ENCODE results near the gene PPP1R27.

Gene PPP1R27

DNA sequence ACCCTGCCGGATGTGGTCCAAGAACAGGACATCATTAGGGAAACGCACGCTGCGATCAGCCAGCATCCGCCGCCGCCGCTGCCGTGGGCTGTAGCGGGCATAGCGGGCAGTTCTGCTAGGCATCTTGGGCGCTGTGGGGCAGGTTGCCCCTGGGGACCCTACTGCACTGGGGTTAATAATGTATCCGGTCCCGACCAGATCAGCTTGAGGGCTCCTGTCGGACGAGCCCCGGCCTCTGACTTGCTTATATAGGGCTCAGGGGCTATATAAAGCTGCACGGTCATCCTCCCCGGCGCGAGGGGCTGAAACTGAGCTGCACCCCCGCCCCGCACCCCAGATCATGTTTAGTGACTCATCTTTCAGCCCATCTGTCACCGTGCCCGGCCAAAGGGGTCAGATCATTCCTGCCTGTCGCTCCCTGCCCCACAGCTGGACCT, at the start of gene PPP1R27:
Gene PPP1R27 (minus strand): TSS at position 220 of the 437 bp plus-strand sequence. CDS start 97 bp downstream, at position 123.
- DNase-seq (ENCODE audit: low read depth): no peak

- DNase-seq (ENCODE audit: low read depth): no peak
These were observed 49.7 kb upstream of the PPP1R27 start for GRCh38 chr17:81884520-81884919.

DNA sequence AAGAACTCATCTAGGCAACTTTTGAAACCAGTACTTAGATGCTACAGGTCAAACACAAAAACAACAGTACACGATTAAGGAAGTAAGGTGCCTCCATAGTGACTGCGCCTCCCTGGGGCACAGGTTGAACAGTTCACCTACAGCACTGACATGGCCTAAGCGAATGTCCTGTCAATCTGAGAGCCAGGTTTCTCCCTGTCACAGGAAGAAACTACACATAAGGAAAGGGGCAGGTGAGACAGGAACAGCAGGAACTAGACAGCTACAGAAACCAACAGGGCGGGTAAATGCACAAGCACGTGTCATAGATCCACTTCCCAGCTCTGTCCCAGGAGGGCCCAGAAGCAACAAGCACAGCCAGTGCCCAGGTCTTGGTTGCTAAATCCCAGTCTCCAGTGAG, 44.3 kb upstream of the PPP1R27 start:
- DNase-seq (ENCODE audit: low read depth): no peak

DNA sequence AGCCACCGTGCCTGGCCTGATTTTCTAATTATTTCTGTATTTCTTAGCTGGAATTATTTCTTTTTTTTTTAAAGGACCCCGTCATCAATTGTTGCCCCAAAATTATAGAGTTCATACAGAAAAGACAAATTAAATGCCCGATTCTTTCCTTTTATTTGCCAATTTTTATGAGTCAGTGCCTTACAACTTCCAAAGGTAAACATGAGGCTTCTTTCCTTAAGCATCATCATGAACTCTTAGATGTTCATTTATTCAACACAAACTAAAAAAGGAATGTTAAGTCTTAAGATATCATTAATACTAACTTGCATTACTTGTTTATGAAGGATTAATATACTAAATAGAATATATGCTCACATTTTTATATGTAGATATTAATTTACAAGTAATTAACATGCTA, 43.4 kb upstream of the PPP1R27 start:
- DNase-seq (ENCODE audit: low read depth): no peak

DNA sequence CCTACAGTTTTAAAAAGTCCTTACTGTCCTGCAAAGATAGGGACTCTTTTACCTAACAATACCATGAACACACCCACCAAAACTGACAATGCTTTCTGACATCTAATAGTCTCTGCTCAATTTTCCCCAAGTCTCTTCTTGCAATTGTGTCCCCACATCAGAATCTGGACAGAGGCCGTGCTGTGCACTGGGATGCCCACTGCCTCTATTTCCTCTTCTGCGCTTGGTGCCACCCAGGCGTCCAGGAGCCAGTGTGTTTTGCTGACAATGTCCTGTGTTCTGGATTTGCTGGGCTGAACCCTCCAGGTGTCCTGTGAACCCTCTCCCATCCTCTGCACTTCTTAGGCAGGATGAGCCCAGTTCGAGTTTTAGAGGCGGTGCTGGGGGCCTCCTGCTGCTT, 42.7 kb upstream of the PPP1R27 start:
- DNase-seq (ENCODE audit: low read depth): no peak

GRCh38 chr17:81871387-81872230, 36.8 kb upstream of the PPP1R27 start:
- peak; percentile 94 for DNase-seq (ENCODE audit: low read depth)

GRCh38 chr17:81870981-81871386, 36.1 kb upstream of the PPP1R27 start, which contains the start of gene ARHGDIA:
ARHGDIA (minus strand) TSS chr17:81871337; CDS start chr17:81869930, 1,407 bp downstream.
- no peak for DNase-seq (ENCODE audit: low read depth)

- DNase-seq (ENCODE audit: low read depth): no peak
These were observed 35.5 kb upstream of the PPP1R27 start for GRCh38 chr17:81870131-81870980.

DNA sequence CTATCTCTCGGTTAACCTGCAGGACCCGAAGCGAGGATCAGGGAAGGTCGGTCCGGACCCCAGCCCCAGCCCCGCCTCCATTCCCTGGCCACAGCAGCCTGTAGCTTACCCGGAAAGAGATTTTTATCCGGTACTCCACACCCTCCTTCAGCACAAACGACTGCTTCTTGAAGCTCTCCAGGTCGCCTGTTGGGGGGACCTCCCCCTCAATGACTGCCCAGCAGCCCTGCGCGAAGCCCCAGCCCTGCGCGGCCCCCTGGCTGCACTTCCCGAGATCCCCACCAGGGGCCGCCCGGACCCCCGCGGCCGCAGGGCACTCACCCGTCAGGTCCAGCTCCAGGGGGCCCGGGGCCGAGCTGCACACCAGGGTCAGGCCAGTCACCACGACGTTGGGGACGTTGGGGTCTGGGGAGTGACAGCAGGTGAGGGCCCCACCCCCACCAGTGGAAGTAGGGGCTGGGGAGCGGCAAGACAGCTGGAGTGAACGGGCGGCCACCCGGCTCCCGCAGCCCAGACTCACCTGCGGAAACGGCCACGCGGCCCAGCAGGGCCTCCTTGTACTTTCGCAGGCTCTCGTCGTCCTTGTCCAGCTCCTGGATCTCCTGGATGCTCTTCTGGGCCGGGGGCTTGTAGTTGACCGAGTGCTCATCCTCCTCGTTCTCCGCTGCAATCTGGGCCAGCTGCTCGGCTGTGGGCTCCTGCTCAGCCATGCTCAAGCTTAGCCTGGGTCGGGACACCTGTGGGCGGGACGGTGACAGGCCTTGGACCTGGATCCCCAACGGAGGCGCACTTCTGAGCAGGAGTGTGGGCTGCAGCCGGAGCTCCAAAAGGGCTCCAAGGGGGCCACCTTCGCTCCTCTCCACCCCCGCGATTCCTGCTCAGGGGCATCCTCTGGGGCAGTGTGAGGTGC, 34.6 kb upstream of the PPP1R27 start:
- DNase-seq (ENCODE audit: low read depth): peak; percentile 37

DNA sequence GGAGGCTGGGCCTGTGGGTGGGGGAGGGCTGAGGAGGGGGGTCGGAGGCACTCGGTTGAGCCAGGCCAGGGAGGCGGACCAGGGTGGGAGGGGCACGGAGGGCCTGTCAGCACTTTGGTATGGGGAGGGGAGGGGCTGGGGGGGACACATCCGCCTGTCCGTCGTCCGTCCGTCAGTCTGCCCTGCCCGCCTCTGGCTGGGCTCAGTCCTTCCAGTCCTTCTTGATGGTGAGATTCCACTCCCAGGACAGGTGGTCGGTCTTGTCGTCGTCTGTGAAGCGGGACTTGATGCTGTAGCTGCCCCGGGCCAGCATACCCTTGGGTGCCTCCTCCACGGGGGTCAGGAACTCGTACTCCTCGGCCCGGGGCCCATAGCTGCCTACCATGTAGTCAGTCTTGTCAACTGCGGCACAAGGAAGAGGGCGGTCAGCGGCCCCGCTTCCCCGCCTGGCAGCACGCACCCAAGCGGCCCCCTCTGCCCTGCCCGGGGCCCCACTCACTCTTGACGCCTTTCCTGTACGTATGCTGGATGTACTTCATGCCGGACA, 33.9 kb upstream of the PPP1R27 start:
- DNase-seq (ENCODE audit: low read depth): no peak

DNA sequence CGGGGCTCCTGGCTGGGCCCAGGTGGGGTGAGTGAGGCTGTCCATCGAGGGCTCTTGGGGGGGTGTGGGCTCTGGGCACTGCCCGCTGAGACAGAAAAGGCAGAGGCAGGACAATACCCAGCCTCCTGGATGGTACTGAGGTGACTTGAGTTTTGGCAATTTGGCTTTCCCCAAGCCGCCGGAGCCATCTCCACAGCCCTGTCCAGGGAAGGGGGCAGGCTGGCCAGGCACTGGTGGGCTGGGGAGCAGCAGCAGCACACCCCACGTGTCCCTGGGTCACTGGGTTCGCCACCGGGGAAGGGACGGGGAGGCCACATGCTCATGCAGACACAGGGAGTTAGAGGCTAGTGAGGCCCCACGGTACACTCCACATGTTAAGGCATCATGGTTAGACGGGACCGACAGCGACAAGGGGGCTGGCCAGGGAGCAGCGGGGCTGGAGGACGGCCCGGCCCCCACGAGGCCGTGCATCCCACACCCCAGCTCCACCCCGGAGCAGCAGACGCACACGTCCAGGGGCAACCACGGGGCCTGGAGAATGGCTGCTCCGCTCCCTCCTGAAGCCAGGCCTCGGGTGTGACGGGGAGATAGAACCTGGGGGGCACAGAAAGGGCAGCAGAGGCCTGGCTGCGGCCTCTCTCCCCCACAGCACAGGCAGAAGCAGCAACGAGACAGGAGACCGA, 33.3 kb upstream of the PPP1R27 start:
- DNase-seq (ENCODE audit: low read depth): no peak

DNA sequence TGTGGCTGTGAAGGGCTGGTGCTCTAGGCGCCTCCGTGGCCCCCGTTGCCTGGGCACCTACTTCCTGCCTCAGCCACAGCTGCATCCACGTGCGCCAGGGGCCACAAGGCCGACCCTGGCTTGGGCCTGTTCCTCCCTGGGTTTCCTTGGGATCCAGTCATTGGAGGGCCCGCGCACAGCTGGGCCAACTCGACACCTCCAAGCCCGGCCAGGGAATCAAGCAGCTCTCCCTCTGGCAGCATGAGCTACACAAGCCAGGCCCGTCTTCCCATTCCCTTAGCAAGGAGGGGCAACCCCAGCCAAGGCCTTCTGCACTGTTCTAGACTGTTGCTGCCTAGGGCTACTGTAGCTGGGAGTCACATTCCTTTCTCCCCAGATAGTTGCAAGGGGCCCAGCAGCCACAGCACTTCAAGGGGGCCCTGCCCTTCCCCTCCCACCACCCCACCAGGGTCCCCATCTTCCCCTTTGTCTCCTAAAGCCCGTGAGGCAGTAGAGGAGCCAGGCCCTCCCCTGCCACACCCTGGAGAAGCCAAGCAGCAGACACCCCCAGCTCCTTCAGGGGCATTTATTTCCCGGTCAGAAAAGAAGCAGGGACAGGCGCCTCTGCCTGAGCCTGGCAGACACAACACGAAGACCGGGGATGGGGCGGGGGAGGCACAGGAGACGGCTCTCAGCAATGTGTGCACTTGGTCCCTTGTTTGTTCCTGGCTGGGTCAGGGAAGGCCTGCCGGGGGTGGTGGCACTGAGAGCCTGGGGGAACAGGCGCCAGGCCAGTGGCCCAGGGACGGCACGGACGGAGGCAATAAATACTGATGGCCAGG, 32.5 kb upstream of the PPP1R27 start:
- no peak for DNase-seq (ENCODE audit: low read depth)

GRCh38 chr17:81866440-81867169, 31.8 kb upstream of the PPP1R27 start:
- no peak for DNase-seq (ENCODE audit: low read depth)

GRCh38 chr17:81865733-81866439, 31.0 kb upstream of the PPP1R27 start:
- DNase-seq (ENCODE audit: low read depth): no peak

GRCh38 chr17:81865358-81865732, 30.5 kb upstream of the PPP1R27 start:
- DNase-seq (ENCODE audit: low read depth): no peak

DNA sequence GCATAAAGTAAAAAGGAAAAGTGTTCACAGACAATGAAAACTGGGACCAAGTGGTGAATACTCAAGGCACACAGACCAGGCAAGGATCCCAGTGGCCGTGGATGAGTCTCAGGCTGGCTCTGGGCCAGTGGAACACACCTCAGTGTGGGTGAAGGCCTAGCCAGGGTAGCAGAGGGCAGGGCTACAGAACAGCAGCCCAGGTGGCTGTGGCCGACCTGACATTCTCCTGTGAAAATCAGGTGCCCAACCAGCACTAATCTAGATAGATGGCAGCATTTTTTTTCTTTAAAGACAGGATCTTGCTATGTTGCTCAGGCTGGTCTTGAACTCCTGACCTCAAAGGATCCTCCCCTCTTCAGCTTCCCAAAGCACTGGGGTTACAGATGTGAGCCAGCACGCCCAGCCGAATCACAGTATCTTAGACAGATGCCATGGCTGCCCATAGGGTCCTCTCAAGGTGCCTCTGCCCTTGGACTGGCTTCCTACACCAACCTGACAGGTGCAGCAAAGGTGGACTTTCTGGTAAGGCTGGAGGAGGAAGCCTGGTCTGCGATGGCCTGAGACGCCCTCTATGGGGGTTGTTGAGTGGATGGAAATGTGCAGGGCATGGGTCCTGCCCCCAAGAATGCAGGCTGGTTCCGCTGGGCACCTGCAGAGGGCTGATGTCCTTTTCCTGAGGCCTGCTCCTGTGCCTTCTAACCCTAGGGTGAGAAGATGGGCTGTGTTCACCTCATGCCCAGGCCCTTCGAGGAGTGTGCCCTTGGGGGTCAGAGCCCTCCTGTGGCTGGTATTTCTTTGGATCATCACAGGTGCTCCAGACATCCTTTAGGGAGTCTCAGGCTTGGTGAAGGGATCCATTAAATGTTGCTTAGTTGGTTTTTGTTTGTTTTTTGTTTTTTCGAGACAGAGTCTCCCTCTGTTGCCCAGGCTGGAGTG, 29.3 kb upstream of the PPP1R27 start:
- no peak for DNase-seq (ENCODE audit: low read depth)

DNA sequence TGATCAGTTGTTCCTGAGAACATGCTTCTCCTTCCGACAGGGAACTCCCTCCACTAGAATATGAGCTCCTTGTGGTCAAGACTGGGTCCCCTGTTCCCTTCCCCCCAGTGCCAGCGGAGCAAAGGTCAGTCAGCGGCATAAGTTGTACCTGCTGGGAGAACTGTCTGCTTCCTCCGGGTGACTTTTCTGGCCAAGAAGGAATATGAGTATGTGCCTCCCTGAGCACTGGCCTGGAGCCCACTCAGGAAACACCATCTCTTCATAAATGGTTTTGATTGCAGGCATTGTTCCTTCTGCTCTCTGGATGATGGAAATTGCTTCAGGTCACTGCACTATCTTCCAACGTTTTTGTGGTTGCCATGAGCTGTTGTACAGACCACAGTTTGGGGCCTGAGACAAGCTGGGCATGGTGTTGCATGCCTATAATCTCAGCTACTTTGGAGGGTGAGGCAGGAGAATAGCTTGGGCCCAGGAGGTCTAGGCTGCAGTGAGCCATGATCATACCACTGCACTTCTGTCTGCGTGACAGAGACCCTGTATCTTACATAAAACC, 28.3 kb upstream of the PPP1R27 start:
- DNase-seq (ENCODE audit: low read depth): no peak

All from activated gamma-delta T cell treated with anti-CD3 and anti-CD28 coated beads, Interleukin-2, amount 50 U/mL, for 16 hours (primary cell).